Sigmoid colon (tissue), 7 donors: ENCODE data around the gene BZW2. TPM values are rescaled to one million over a fixed set of nuclear protein-coding genes. Genes with fewer than 3 reads are reported as not detected.

Experiments used
- DNase-seq: peaks from one replicate; pipeline ENCODE4 v3.0.0-alpha.2; 2019
- H3K27ac ChIP-seq, 4 donors: fragments of 200-600 bp; sonication (generic); one replicate each; pipeline ENCODE4 v1.5.1; 2016 to 2019; ENCODE audit warnings: mild to moderate bottlenecking in 1 of 4
- H3K27me3 ChIP-seq, 3 donors: fragments of 200-600 bp; sonication (generic); one replicate each; pipeline ENCODE4 v1.5.1; 2019; ENCODE audit warnings: mild to moderate bottlenecking in 1 of 3
- H3K36me3 ChIP-seq, 4 donors: fragments of 200-600 bp; sonication (generic); one replicate each; pipeline ENCODE4 v1.5.1; 2016 to 2019
- H3K4me1 ChIP-seq, 4 donors: fragments of 200-600 bp; sonication (generic); one replicate each; pipeline ENCODE4 v1.5.1; 2017 to 2019
- H3K4me3 ChIP-seq, 4 donors: fragments of 200-600 bp; sonication (generic); one replicate each; pipeline ENCODE4 v1.5.1; 2017 to 2019; ENCODE audit warnings: mild to moderate bottlenecking in 2 of 4, moderate library complexity in 1 of 4
- H3K9me3 ChIP-seq, 4 donors: fragments of 200-600 bp in 3 of 4; sonication (generic) in 3 of 4; one replicate each; pipeline versions ENCODE4 v1.5.1 to v1.6.1; 2013 to 2019
- EP300 ChIP-seq, 4 donors: sonication (generic); formaldehyde crosslinking; IDR thresholded peaks; one replicate each; pipeline ENCODE4 v1.6.1; 2017; ENCODE audit warnings: antibody characterized with exemption in 4 of 4
- POLR2A ChIP-seq, 2 donors: fragments of 450-650 bp; IDR thresholded peaks; one replicate each; pipeline ENCODE4 v1.6.1; 2016; ENCODE audit warnings: antibody characterized with exemption in 2 of 2, mild to moderate bottlenecking in 2 of 2, moderate library complexity in 2 of 2
- POLR2AphosphoS5 ChIP-seq, 4 donors: sonication (generic); formaldehyde crosslinking; IDR thresholded peaks; one replicate each; pipeline ENCODE4 v1.6.1; 2017; ENCODE audit warnings: antibody characterized with exemption in 4 of 4
- WGBS, 2 donors: extraction: QIAGEN DNeasy Blood & Tissue Kit; methylation state at CpG; one replicate each; pipeline ENCODE4 v1.1.7; 2013; 5-methylcytosine and 5-hydroxymethylcytosine counted together
- intact Hi-C: fragments of 100-400 bp; cut with DNase I; formaldehyde crosslinking; loops from one replicate; pipeline ENCODE4 v1.15.1; 2023
- polyA plus RNA-seq, 3 donors: library from polyadenylated mRNA; stranded (reverse); fragments of 200-250 nt; gene quantifications; one replicate each; pipeline ENCODE4 v1.2.3, GENCODE V29; 2013
- total RNA-seq, 4 donors: library from RNA; depleted of rRNA; stranded (reverse); fragments of >200 nt; gene quantifications; one replicate each; pipeline ENCODE4 v1.1.0, GENCODE V29; 2016
- TF ChIP-seq, protein P1 (sequence below), 4 experiments: fragments of 450-650 bp in 3 of 4; fragments of 200-600 bp in 1 of 4; IDR thresholded peaks; one replicate each; pipeline ENCODE4 v1.5.1; 2016 to 2019; ENCODE audit warnings: antibody characterized with exemption in 4 of 4, mild to moderate bottlenecking in 3 of 4, moderate library complexity in 2 of 4
- donor health status: healthy with polysubstance abuse.
- donor health status: Bipolar disorder and iron deficiency.
- donor health status: healthy.

Gene BZW2
- total and polyA plus RNA-seq, 7 donors, result 49.7 to 70.7 (median 63.8) TPM

DNA sequence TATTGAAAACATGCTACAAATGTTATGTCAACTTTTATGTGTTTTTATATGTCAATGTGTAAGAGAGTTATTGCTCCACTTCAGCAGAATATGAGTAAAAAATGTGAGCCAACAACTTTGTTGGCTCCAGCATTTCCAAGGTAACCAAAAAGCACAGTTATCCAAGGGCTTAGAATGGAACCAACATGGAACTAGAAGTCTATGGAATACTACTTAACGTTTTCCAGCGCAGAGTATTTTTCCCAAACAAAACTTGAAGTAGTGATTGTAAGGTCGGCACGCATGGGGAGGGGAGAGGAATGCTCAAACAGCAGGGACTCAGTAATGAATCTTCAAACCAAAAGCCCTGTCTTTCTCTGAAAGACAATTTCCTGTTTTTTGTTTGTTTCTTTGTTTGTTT lies 62.5 kb downstream of the BZW2 start:
- Histone ChIP-seq H3K4me3 (no peak overlapping the region), H3K36me3 (peaks cover 0 to 35% (median 3%) of the 10 kb centered on the region in 4 donors), H3K27me3 (no peaks in the 10 kb centered on the region), H3K4me1 (peaks cover 0 to 4% (median 0%) of the 10 kb centered on the region in 4 donors), H3K9me3 (no peaks in the 10 kb centered on the region), H3K27ac (no peak overlapping the region)
- no peak for TF ChIP-seq POLR2AphosphoS5 (IDR thresholded peaks at IDR 0.05)
- TF ChIP-seq, protein P1, sequence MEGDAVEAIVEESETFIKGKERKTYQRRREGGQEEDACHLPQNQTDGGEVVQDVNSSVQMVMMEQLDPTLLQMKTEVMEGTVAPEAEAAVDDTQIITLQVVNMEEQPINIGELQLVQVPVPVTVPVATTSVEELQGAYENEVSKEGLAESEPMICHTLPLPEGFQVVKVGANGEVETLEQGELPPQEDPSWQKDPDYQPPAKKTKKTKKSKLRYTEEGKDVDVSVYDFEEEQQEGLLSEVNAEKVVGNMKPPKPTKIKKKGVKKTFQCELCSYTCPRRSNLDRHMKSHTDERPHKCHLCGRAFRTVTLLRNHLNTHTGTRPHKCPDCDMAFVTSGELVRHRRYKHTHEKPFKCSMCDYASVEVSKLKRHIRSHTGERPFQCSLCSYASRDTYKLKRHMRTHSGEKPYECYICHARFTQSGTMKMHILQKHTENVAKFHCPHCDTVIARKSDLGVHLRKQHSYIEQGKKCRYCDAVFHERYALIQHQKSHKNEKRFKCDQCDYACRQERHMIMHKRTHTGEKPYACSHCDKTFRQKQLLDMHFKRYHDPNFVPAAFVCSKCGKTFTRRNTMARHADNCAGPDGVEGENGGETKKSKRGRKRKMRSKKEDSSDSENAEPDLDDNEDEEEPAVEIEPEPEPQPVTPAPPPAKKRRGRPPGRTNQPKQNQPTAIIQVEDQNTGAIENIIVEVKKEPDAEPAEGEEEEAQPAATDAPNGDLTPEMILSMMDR (IDR thresholded peaks at IDR 0.05), result no peak
- no peak for TF ChIP-seq POLR2A (IDR thresholded peaks at IDR 0.05)
- TF ChIP-seq EP300 (IDR thresholded peaks at IDR 0.05), result no peak
- 91% methylated on average over 4 of the region's 4 CpGs for WGBS, 2 donors
- no peak for DNase-seq
- intact Hi-C loops, result no loop called here

DNA sequence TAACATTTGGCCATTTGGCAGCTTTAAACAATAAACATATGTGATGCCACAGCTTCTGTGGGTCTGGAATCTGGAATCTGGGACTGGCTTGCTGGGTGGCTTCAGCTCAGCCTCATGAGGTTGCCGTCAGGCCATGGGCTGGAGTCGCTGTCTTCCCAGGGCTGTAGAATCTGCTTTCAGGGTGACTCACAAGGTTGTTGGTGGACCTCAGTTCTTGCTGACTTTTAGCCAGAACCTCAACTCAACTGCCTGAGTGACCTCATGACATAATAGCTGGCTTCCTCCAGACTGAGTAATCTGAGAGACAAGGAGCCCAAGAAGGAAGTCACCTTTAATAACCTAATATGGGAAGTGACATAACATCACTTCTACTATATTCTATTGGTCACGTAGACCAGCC lies 63.0 kb downstream of the BZW2 start:
- no peak overlapping the region for H3K27ac ChIP-seq
- H3K4me3 ChIP-seq, result no peak overlapping the region
- intact Hi-C loops, result no loop called here
- WGBS, 2 donors, result 90 to 93% methylated on average over 3 of the region's 3 CpGs
- H3K4me1 ChIP-seq, result peaks cover 0 to 4% (median 0%) of the 10 kb centered on the region in 4 donors
- no peak for DNase-seq
- TF ChIP-seq POLR2AphosphoS5 (IDR thresholded peaks at IDR 0.05), result no peak
- no peak for TF ChIP-seq POLR2A (IDR thresholded peaks at IDR 0.05)
- TF ChIP-seq, protein P1 (IDR thresholded peaks at IDR 0.05), result no peak
- no peak for TF ChIP-seq EP300 (IDR thresholded peaks at IDR 0.05)
- peaks cover 0 to 30% (median 3%) of the 10 kb centered on the region in 4 donors for H3K36me3 ChIP-seq
- H3K9me3 ChIP-seq, result no peaks in the 10 kb centered on the region
- no peaks in the 10 kb centered on the region for H3K27me3 ChIP-seq

DNA sequence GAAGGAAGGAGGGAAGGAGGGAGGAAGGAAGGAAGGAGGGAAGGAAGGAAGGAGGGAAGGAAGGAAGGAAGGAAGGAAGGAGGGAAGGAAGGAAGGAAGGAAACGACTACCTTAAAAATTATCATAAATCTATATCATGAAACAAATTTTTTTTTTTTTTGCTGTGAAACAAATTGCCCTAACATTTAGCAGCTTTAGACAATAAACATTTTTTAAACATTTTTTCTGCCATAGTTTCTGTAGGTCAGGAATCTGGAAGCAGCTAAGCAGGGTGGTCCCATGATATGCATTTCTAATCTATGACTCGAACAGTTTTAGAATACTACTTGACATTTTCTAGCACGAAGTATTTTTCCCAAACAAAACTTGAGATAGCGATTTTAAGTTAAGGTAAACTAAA lies 64.7 kb downstream of the BZW2 start:
- Histone ChIP-seq H3K4me3 (no peak overlapping the region), H3K36me3 (peaks cover 0 to 14% (median 3%) of the 10 kb centered on the region in 4 donors), H3K4me1 (peaks cover 0 to 4% (median 0%) of the 10 kb centered on the region in 4 donors), H3K27ac (no peak overlapping the region), H3K9me3 (no peaks in the 10 kb centered on the region), H3K27me3 (no peaks in the 10 kb centered on the region)
- TF ChIP-seq POLR2A (IDR thresholded peaks at IDR 0.05) (no peak), EP300 (IDR thresholded peaks at IDR 0.05) (no peak), POLR2AphosphoS5 (IDR thresholded peaks at IDR 0.05) (no peak)
- TF ChIP-seq, protein P1 (IDR thresholded peaks at IDR 0.05), result no peak
- WGBS, 2 donors, result 82 to 85% methylated on average over 4 of the region's 4 CpGs
- intact Hi-C loops, result no loop called here
- DNase-seq, result no peak

DNA sequence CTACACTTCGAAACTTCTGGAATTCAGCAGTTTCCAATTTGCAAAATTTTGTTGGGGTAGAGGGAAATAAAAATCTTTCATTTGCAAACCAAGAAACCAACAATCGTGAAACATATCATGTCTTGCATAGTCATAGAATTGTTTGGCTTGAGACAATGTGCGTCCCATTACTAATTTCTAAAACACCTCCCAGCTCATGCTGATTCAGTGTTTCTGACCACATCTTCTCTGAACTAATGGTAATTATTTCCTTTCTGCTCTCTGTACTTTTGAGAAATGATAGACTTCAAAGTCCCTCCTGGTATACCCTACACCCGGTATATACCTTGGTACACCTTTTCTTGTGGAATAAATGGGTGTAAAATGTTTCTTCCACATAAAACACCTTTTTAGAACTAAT lies 65.7 kb downstream of the BZW2 start:
- intact Hi-C loops, result no loop called here
- Histone ChIP-seq H3K9me3 (no peaks in the 10 kb centered on the region), H3K27me3 (no peaks in the 10 kb centered on the region), H3K4me1 (peaks cover 0 to 4% (median 0%) of the 10 kb centered on the region in 4 donors), H3K4me3 (no peak overlapping the region), H3K36me3 (peaks cover 0 to 3% (median under 1%) of the 10 kb centered on the region in 4 donors), H3K27ac (no peak overlapping the region)
- no peak for DNase-seq
- WGBS, 2 donors, result 82 to 92% methylated on average over 4 of the region's 4 CpGs
- no peak for TF ChIP-seq POLR2A (IDR thresholded peaks at IDR 0.05)
- TF ChIP-seq, protein P1 (IDR thresholded peaks at IDR 0.05), result no peak
- TF ChIP-seq EP300 (IDR thresholded peaks at IDR 0.05), result no peak
- TF ChIP-seq POLR2AphosphoS5 (IDR thresholded peaks at IDR 0.05), result no peak

DNA sequence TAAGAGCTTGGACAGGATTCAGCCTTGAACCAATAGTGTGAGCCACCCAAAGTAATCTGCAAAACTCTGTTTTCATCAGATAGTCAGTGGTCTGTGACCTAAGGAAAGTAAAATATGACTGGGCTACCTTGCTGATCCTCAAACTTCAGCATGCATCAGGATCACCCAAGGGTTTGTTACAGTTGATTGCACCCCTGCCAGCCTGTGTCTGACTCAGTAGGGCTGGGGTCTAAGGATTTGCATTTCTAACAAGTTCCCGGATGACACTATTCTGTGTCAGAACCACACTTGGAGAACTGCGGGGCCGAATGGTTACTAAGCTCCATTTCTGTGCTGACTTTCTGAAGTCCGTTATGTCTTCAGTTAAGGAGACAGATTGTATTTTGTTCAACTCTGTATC lies 66.9 kb downstream of the BZW2 start:
- no peak for DNase-seq
- Histone ChIP-seq H3K27ac (no peak overlapping the region), H3K4me3 (no peak overlapping the region), H3K36me3 (no peaks in the 10 kb centered on the region), H3K27me3 (no peaks in the 10 kb centered on the region), H3K9me3 (no peaks in the 10 kb centered on the region), H3K4me1 (peaks cover 0 to 4% (median 0%) of the 10 kb centered on the region in 4 donors)
- intact Hi-C loops, result no loop called here
- 94 to 99% methylated on average over 4 of the region's 4 CpGs for WGBS, 2 donors
- no peak for TF ChIP-seq EP300 (IDR thresholded peaks at IDR 0.05)
- no peak for TF ChIP-seq POLR2A (IDR thresholded peaks at IDR 0.05)
- TF ChIP-seq, protein P1 (IDR thresholded peaks at IDR 0.05), result no peak
- TF ChIP-seq POLR2AphosphoS5 (IDR thresholded peaks at IDR 0.05), result no peak
